ENCODE measurements around the gene DBP.

Gene DBP

DNA sequence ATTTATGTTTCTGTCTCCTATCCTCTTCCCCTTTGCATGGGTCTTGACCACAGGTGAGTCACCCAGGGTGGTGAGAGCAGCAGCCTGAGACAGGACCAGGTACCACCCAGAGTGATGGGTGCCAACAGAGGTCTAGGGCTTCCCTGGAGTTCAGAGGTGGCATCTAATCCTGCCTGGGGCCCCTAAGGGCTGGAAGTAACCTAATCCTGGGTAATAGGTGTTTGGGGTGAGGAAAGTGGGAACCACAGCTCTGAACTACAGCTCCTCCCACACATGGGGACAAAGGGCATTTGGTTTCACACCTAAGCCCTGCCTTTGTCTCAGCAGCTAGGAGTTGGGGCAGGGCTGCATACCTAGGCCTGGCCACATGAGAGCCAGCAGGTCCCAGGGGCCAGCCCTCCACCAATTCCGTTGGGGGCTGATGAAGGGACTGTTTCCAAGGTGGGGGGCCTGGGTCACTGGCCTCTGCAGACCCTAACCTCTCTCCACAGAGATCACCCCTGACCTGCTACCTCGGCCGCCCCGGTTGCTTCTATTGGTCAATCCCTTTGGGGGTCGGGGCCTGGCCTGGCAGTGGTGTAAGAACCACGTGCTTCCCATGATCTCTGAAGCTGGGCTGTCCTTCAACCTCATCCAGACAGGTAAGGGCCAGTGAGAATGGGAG is 9.8 kb downstream of the DBP start:
- no peak for DNase-seq

DNA sequence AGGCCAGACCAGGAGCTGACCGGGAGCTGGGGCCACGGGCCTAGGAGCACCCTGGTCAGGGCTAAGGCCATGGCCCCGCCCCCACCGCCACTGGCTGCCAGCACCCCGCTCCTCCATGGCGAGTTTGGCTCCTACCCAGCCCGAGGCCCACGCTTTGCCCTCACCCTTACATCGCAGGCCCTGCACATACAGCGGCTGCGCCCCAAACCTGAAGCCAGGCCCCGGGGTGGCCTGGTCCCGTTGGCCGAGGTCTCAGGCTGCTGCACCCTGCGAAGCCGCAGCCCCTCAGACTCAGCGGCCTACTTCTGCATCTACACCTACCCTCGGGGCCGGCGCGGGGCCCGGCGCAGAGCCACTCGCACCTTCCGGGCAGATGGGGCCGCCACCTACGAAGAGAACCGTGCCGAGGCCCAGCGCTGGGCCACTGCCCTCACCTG is 11.3 kb downstream of the DBP start:
- no peak for DNase-seq

DNA sequence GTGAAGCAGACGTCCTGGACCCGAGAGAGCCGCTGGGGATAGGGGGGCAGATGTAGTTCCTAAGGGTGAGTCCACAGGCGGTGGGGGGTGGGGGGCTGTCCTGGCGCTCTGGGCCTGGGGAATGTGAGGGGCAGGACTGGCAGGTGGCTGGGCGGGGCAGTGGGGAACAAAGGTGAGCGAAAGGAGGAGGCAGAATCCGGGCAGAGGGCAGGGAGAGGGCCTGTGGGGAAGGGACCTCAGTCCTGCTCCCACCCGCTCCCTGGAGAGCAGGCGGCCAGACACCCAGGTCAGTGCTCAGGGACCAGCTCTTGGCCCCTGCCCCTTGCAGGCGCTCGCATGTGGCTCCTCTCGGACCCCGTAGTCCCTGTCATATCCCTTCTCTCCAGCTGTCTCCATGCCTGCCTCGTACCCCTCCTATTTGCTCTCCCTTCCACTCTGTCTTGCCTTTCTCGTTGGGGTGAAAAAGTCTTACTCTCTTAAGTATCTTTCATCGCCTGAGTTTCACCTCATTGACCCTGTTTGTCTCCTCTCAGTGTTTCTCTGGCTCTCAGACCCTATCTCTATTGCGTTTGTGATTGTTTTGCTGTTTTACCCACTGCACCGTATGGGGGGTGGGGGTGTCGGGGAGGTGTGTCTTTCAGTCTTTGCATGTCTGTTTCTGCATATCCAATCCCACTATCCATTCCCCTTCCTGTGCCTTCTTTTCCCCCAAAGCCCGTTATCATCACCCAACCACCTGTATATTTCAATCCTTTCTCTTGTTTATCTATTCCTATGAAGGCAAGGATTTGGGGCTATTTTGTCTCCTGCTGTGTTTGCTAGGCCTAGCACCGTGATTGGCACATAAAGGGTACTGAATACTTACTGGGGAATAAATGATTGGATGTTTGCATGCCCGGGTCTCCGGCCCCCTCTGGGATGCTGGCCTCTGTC is 12.1 kb downstream of the DBP start:
- no peak for DNase-seq

DNA sequence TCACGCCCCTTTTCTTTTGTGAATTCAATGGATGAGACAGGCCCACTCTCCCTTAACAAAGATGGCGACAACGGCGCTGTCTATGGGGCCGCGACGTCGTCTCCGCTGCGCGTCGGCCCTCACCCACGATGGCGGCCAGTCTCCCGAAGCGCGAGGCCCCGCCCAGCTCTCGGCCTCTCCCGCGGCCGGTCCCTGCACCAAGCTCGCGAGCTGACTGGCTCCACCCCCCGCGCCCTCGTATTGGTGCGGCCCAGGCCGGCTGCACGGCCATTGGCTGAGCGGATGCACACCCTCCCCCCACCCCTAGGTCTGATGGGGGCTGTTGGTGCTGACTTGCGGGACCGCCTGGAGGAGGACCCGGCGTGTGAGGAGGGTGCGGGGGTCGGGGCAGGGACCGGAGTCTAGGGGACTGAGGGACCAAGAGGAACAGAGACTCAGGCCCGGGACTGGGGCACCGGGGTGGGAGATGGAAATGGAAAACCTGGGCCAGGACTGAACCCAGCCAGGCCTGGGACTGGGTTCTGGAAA is 13.0 kb downstream of the DBP start:
- DNase-seq = peak; percentile 92 to 93

DNA sequence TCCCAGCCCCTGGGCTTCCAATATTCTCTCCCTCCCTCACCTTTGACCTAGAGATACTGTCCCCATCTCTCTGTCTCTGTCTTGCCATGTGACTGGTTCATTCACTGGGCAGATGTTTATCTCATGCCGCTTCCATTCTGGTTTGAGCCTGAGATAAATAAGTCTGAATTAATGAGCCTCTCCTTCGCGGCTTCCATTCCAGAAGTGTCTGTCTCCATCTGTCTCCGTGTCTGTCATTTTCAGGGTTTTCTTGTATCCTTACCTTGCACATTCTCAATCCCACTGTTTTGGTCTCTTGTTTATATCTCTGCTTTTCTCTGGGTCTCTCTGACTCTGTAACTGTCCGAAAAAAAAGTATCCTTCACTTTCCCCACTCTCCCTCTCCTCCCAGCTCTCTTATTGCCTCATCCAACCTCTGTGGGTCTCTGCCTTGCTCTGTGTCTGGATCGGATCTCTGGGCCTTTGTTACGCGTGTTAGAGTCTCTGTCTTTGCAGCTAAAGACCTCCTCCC is 13.6 kb downstream of the DBP start:
- no peak for DNase-seq

DNA sequence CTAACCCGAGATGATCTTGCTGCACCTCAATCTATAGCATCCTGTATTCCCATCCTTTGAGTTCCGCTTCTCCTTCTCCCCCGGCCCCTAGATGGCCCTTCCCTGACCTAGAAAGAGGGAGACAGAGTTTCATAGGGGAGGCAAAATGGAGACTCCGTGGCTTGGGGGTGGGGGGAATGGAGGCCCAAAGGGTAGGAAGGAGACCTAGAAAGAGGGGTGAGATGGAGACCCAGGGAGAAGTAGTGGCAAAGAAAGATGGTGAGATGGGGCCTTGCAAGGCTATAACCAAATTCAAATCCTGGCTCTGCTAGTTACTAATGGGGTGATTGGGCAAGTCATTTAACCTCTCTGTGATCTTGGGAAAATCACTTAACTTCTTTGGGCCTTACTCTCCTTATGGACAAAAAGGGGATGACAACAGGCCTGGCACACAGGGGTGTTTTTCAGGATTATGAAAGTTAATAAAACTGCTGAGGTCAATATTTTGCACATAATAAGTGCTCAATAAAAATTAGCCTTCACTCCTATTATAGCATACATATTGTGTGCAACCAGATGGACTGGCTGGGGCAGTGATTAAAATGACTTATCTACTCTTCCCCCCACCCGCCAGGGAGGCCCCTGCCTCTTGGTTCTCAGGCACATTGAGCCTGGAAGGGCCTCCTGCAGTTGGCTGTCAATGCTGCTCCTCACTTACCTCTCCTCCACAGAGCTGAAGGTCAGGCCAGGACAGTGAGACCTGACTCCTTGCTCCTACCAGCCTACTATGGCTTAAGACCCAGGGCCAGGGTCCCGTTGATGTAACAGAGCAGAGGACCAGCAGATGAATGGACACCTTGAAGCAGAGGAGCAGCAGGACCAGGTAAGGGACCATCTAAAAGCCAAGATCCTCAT is 17.2 kb downstream of the DBP start:
- DNase-seq = no peak

DNA sequence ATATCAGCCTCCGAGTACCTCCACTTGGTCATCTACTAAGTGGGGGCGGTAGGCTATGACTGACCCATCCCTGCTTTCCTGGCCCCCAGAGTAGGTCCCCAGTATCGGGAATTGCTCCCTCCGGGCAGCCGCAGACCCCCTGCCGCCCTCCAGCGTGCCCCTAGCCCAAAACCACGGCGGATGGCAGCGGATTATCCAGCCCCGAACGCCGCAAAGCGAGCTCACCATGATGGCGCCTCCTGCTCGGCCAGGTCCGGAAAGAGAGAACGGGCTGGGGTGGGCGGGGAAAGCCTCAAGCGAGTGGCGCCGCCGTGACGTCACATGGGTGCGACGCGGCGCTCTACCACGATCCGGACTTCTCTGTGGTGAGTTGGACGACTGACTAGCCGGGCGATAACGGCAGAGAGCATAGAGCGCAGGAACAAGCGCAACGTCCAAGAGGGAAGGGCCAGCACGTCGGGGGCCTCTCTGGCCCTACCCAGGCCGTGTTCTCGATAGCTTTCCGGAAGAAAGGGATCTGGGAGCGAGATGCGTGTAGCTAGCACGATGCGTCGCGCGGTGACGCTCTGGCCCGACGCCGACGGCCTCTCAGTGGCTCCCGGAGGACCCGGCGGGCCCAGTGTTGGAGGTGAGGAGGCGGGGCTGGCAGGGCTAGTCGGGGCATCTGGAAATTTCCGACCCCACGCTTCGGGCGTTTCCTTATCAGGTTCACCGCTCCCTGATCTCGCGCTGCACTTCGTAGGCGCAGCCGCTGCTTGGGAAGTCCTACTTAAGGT is 18.1 kb downstream of the DBP start, which contains the start of the genes RPL18 and SPHK2:
TSS of gene RPL18 (minus strand) at position 263 of the 776 bp plus-strand sequence. CDS start at position 228, 35 bp downstream.
TSS of gene SPHK2 (plus strand) at position 591 of the 776 bp plus-strand sequence. CDS start 1,009 bp downstream, outside the sequence.
- peak; percentile 99 for DNase-seq

DNA sequence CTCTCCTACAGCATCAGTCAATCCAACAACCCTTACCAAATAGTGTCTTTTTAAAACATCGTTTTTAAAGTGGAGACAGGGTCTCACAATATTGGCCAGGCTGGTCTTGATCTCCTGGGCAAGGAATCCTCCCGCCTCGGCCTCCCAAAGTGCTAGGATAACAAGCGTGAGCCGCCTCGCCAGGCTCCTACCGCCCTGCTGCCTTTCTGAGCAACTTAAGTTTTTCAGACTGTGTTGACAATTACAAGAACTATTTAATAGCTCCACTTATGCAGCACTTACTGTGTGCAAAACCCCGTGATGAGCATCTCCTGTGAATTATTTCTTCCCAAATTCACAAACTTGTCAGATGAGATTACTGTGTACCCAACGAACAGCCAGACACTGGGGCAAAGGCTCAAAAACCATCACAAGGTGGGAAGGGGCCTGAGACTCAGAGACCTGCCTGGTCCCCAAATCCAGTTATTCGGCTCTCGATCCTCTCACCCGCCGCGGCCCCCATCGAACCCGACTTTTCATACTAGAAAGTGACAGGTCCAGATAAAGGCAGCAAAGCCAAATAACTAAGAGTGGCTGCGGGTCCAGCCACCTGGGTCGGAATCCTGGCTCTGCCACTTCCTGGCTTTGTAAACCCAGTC is 18.8 kb downstream of the DBP start:
- DNase-seq = no peak

DNA sequence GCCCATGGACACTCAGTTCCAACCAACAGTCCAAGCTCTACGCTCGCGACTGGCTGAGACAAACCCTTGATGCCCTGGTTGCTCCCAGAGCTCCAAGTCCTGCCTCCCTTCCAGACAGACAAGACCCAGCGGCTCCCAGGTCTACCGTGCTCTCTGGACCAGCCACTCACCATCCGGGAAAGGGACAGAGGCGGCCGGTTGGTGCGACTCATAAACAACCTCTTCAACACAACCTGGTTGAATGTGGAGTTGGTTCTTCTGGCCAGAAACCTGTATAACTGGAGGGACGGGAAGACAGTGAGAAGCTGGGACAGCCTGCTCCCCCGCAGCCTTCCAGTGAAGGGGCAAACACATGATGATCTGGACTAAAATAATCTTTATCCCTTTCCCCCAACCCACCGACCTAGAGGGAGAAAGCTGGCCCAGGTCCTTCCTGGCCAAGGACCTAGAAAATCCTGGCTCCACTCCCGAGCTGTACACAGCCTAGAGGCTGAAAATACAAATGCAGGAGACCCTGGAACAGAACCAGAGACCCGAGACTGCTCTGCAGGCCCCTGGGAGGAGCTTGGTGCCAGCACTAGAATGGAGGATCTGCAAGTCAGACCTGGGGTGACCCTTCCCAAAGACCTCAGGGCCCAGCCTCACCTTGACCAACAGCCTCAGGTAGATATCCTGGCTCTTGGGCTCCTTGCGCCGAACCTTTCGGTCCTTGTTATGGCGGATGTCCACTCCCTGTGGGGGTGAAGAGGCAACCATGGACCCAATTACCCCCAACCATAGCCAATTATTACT is 19.8 kb downstream of the DBP start:
- DNase-seq = no peak

DNA sequence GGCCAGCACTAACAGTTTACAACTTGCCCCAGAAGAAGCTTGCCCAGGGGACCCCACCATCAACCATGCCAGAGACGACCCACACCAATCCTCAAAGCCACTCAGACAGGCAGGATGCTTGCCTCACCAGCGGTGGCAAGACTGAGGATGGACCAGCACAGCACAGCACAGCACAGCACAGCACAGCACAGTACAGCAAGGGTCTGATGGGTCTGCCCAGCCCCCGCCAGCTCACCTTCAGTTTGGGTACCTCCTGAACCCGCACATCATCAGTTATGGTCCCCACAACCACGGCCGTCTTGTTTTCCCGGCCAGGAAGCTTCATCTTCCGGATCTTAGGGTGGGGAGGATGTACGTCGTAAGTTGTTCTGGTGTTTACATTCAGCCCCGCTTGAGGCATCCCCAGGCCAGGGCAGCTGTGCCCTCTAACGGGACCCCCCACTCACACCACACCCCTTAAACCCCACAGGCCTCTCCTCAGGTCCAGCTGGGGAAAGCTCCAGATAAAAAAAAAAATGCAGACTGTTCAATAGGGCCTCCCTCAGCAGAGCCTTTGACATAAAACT is 20.6 kb downstream of the DBP start:
- no peak for DNase-seq

DNA sequence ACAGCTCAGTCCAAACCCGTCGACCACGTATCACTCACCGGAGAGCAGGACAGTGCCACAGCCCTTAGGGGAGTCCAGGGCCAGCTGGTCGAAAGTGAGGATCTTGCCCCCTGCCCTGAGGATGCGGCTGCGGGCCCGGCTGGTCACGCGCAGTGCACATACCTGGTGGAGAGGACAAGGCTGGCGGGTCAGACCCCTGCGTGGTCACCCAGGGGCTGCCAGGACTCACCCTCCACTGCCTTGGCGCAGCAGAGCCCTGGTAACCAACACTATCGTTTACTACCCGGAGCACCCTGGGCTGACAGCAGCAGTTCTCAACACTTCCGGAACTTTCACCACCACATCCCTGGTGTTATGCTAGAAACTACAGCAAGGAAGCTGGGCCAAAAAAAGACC is 21.1 kb downstream of the DBP start:
- DNase-seq = no peak

DNA sequence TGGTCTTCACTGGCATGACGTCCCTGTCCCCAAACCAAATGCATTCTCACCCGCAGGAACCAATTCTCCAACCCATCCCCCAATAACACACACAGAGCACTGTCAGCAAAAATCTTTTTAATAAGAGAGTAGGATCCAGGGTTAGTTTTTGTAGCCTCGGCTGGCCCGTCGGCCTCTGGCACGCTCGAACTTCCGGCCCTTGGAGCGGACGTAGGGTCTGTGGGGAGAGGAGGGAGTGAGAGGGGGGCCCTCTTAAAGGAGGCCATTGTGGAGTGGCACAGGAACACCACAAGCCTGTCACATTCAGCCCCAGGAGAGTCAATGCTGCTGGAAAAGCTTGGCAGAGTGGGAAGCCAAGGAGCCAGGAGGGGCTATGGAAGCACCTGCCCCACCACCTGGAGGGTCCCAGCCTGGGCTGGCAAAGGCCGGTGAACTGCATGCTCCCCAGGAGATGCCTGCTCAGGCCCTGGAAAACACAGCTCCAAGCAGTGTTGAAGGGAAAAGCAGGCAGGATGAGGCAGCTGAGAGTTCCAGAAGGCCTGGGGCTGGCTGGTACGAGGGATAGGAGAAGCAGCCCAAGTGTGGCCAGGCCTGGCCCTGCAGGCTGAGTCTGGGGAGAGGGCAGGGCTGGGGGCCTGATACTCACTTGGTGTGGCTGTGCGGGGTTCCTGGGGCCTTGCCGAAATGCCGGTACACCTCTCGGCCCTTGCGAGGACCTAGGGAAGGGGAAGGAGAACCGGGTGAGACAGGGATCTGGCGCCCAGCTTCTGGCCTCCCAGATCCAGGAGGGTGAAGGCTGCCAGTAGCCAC is 21.7 kb downstream of the DBP start:
- no peak for DNase-seq

DNA sequence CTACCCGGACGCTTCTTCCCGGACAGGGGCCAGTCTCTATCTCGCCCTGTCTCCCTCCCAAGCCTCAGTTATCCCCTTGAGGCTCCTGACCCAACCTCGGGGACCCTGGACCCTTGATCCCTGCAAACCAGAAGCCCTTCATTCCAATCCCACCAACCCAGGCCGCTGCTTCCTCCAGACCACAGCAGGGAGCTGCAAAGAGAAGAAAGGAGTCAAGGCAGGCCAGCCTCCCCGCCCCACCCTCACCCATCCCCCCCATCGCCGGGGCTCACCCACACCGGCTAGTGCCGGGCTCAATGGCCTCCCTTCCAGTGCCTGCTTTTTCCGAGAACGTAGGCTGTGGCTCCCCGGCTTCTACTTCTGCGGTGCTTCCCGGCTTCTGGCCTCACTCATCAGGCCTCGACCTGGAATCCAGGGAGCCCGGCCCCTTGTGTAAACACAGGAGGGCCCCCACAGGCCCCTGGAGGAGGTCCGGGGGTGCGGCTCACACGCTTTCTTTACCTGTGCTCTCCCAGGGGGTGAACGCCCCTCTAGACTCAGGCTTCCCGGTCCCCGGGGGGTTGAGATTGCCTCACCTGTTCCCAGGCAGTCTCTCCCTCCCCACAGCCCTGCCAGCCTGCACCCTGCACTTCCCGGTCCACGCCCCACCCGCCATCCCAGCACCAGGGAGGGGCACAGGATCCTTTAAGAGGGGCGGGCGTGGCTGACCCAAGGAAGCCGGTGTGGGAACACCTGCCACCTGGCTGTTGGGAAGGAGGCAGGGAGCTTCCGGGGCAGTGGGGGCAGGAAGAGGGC is 22.5 kb downstream of the DBP start, which contains the start of gene FAM83E:
TSS of gene FAM83E (minus strand) at position 641 of the 795 bp plus-strand sequence. CDS start 1,704 bp downstream, outside the sequence.
- no peak for DNase-seq

DNA sequence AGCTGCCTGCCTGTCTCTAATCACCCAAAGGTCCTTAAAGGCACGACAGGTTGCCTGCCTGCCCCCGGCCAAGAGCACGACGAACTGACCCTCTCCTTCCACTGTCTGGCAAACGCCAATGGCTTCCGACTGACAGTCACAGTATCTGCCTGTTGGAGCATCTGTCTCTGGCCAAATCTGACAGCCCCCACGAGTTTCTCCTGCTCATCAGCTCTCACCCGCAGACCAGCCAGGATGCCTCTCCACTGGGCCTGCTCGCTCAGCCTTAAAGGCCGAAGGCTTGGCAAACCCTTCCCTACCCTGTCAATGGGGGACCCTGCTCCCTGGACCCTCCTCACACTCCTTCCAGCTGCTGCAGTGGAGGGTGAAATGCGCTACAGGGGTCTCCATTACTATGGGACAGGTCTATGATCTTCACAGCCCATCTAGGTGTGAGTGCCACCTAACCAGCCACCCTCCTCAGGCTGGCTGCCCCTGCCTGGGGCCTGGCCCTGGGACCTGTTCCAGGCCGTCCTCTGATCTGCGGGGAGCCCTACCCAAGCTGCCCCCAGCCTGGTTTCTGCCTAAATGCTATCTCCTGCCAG is 23.2 kb downstream of the DBP start:
- no peak for DNase-seq

DNA sequence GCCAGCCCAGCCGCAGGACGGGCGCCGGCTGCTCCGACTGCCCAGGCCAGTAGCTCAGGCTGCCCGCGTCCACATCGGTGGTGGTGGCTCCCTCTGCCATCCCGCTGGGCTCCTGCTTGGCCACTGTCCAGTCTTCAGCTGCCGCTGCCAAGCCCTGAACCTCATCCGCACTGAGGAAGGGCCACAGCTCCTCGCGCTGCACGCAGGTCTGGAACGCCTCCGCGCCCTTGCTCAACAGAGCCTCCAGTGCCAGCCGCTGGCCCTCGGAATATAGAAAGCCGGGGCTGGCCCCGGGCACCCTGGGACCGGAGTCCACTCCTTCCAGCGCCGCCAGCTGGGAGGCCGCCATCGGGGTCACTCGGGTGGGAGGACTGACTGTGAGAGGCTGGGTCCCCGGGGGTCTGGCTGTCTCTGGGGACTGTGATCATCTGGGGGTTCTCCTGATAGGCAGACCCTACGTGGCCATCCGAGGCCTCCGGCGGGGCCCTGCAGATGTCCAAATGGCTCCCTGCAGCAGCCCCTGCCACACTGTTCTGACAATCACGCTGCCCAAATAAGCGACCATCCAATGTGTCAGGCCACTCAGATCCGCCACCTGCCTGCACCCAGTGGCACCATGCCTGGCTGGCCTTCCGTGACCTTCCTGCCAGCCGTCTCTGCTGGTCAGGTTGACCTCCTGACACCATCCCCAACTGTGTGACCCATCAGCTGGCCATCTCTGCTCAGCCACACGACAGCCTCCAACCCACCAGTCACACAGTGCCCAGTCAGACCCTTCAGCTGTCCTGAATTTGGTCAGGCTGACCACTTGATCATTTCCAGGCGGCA is 23.9 kb downstream of the DBP start:
- no peak for DNase-seq

DNA sequence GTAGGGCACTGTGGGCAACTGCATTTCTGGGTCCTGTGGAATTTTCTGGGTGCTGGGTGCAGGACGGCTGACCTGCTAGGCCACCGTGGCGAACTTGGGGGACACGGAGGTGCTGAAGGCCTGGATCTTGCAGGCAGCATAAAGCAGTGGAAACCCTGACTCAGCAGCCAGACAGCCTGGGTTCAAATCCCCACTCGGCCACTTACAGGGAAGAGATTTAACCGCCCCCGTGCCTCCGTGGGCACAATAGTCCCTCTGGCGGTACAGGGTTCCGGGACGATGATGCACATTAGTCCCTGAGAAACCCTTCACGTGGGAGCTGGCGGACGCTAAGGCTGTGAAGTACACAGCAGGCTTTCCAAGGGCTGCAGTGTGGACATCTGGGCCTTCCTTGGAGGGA is 25.3 kb downstream of the DBP start:
- DNase-seq = no peak
